ENCODE results near the gene TES. TPM values are rescaled to one million over a fixed set of nuclear protein-coding genes. Genes with fewer than 3 reads are reported as not detected.
A peak's percentile ranks its signal among the peaks of the same experiment; 100 is the strongest.

TES gene
- total and polyA plus RNA-seq, 2 of the 13 experiments (the other 11 are each of a cell fraction or from before 2014, with no cell fraction given), result 21.6 to 23.0 TPM

GRCh38 chr7:116210345-116211005, at the start of gene TES (continued):
- TF ChIP-seq ZNF276 (CRISPR knock-in tag; IDR thresholded peaks at IDR 0.05; ENCODE audit: low read depth), result no peak
- no peak for TF ChIP-seq BRCA1 (CRISPR knock-in tag; IDR thresholded peaks at IDR 0.05)
- no peak for TF ChIP-seq ZNF30 (CRISPR knock-in tag; IDR thresholded peaks at IDR 0.05)
- no peak for TF ChIP-seq BRF2 (CRISPR knock-in tag; IDR thresholded peaks at IDR 0.05)
- no peak for TF ChIP-seq ZEB1 (IDR thresholded peaks at IDR 0.05; ENCODE audit: insufficient replicate concordance, low read depth)
- no peak for TF ChIP-seq SMAD9 (CRISPR knock-in tag; IDR thresholded peaks at IDR 0.05)
- no peak for TF ChIP-seq RAD51 (IDR thresholded peaks at IDR 0.05; ENCODE audit: borderline replicate concordance)
- TF ChIP-seq ZNF839 (CRISPR knock-in tag; IDR thresholded peaks at IDR 0.05; ENCODE audit: borderline replicate concordance), result no peak
- TF ChIP-seq JUND (CRISPR knock-in tag; IDR thresholded peaks at IDR 0.05), result no peak
- TF ChIP-seq ZHX2 (IDR thresholded peaks at IDR 0.05; ENCODE audit: low read depth), result no peak
- TF ChIP-seq ZHX2 (CRISPR knock-in tag; IDR thresholded peaks at IDR 0.05; ENCODE audit: borderline replicate concordance), result no peak
- no peak for TF ChIP-seq NFRKB (IDR thresholded peaks at IDR 0.05)
- TF ChIP-seq TAF1 (CRISPR knock-in tag; IDR thresholded peaks at IDR 0.05), result 0 out of 2 replicates have a peak, but pooled peaks have one; percentile 24
- TF ChIP-seq POLR2G (IDR thresholded peaks at IDR 0.05; ENCODE audit: low read depth, low read length), result peak; percentile 42; the same call in 1 of the 2 replicates
- TF ChIP-seq ATF5 (CRISPR knock-in tag; IDR thresholded peaks at IDR 0.05; ENCODE audit: low read depth), result no peak
- TF ChIP-seq ZNF260 (CRISPR knock-in tag; IDR thresholded peaks at IDR 0.05; ENCODE audit: borderline replicate concordance, low read depth), result no peak
- TF ChIP-seq RARA (CRISPR knock-in tag; IDR thresholded peaks at IDR 0.05), result no peak
- TF ChIP-seq CEBPG (CRISPR knock-in tag; IDR thresholded peaks at IDR 0.05), result no peak
- no peak for TF ChIP-seq RNF219 (CRISPR knock-in tag; IDR thresholded peaks at IDR 0.05)

All from HepG2 (cell line).